NCI-H2171 (cell line): Measurements from ENCODE around the gene PRR9.
A peak's percentile ranks its signal among the peaks of the same experiment; 100 is the strongest.
"Not testable (repeated sequence)": the region's sequence is repeated elsewhere in the genome, so short reads cannot be mapped to it uniquely, and the experiment has no call there.

ENCODE experiments used
- DNase-seq: peaks from one replicate; lab custom pipeline; 2025; lab: John Stamatoyannopoulos, UW

The PRR9 gene, protein sequence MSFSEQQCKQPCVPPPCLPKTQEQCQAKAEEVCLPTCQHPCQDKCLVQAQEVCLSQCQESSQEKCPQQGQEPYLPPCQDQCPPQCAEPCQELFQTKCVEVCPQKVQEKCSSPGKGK

DNA sequence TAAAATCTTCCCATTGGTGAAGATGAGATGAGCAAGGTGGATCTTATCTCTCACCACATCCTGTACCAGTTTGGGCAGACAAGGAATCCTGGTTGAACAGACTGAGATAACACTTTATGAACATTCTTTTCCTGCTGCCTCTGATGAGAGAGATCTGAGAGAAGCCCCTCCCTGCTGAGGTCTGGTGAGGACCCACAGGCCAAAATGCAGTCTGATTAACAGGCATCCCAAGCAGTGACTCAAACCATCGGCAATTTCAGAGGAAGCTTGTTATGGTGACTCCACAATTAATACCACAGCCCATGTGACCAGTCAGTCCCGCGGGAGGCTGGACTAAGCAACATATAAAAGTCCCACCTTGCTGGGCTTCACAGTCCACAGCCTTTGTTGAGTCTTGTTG is at the start of gene PRR9:
TSS of gene PRR9 (plus strand) at position 373 of the 400 bp plus-strand sequence. CDS start 561 bp downstream, outside the sequence.
- no peak for DNase-seq

DNA sequence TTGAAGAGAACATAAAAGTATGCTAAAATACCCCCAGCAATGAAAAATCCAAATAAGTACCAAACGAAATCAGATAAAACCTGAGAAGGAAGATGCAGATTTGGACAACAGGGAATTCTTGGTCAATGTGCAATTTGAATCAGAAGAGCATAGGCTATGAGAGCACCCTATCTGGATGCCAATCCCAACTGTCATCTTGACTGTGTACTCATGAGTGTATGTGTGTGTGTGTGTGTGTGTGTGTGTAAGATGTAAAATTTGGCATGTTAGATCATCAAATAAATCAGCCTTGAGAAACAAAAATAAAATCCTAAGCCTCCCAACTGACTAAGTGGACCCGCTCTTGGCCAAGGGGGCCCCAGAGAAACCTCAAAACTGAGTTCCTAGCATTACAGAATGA is 48.7 kb upstream of the PRR9 start:
- DNase-seq, result no peak

DNA sequence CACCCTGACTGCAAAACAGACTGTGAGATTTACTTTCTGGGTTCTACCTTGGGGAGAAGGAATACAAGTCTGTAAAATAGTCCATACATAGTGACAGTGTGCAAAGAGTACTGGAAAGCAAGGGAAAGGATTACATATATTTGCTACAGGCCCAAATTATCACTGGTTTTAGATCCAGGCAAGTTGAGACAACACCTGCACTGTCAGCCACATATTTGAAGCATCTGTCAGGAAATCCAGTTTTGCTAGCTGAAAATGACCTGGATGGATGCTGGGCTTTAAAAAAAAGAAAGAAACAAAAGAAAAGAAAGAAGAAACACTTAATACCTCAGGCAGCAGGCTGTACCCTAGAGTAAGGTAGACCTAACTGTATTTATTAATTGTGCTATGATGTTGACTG is 42.8 kb upstream of the PRR9 start:
- no peak for DNase-seq

DNA sequence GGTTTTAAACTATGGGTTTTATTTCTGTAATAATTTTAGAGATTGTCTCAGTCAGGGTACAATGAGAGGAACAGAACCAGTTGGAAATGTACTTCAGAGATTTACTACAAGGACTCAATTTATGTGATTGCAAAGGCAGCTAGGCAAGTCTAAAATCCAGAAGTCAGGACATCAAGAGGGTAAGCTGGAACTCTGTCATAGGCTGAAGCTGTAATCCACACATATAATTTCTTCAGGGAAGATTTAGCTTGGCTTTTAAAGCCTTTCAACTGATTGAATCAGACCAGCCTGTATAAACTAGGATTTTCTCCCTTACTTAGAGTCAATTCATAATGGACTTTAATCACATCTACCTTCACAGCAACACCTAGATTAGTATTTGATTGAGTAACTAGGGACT is 38.5 kb upstream of the PRR9 start:
- no peak for DNase-seq

DNA sequence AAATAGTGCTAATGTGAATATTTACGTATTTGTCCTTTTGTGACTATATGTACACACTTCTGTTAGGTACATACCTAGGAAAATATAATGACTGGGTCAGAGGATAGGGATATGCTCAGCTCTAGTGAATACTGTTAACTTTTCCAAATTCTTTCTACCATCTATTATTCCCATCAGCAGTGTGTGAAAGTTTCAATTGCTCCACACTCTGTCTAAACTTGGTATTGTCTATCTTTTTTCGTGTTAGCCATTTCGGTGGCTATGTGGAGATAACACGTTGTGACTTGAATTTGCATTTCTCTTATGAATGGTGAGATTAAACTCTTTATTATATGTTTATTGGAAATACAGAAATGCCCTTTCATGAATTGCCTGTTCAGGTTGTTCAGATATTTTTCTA is 36.8 kb upstream of the PRR9 start:
- DNase-seq, result no peak

DNA sequence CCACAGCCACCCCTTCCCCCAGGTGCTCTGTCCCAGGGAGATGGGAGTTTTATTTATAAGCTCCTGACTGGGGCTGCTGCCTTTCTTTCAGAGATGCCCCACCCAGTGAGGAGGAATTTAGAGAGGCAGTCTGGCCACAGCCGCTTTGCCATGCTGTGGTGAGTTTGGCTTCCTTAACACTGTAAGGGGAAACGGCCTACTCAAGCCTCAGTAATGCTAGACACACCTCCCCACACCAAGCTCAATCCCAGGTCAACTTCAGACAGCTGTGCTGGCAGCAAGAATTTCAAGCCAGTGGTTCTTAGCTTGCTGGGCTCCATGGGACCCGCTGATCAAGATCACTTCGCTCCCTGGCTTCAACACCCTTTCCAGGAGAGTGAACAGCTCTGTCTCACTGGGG is 29.1 kb upstream of the PRR9 start:
- not testable (repeated sequence) for DNase-seq

DNA sequence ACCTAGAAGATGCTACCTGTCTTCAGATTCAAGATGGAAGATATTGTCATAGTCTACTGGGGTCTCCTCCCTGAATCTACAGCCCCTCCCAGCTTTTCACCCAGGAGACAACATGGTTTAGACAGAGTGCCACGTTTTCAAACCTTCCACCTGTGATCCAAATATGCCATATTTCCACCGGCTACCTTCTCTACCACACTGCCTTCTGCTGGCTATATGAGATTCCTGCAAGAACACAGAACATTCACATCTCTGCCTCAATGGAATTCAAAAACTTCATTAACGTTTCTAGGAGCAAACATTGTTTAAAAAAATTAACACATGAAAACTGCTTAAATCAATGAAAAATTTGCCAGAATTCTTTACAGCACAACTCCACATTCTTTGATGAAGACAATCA is 27.0 kb upstream of the PRR9 start:
- DNase-seq, result no peak

DNA sequence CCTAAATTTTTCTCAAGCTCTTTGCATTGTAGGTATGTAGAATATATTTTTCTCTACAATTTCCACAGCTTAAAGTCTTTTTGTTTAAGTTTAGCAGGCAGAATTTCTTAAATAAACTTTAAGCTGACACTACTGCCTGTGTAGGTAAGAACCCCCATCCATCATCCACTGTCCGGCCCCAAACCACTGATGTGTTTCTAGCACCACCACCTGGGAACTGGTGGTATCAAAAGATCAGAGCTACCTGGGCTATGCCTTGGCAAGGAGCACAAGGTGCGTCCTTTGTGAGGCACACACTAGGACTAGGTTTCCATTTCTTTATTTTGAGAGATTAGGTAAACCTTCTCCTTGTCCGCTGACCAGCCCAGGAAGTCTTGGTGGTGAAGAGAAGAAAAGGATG is 24.7 kb upstream of the PRR9 start:
- DNase-seq, result no peak

DNA sequence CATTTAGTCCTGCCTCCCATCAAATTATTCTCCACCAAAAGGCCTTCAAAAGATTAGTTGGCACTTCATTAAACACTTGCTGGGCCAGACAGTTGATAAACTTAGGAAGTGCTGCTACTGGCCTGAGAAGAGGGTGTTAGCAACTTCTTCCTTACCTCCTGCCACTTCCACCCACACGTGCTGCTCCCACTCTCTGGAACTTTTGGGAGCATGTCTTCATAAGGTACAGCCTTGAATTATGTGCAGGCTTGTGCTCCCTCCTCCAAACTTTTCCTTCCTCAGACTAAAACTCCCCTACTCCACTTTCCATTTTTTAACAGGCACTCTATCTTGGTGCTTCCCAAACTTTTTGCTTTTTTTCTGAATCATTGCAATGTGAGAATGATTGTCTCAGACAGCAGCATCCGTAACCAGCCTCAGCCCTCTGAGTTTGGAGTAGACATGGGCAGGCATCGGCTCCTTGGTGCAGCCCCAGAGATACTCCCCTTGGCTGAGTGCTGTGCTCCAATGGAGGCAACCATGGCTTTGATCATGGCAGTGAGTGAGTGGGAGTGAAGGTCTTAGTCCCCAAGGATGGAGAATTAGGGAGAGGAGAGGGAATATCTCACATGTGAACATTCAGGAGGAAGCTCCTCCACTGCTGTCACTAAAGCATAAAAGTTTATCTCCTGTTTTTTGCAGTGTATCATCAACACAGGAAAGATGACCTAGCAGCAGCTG is 22.9 kb upstream of the PRR9 start:
- DNase-seq, result no peak

DNA sequence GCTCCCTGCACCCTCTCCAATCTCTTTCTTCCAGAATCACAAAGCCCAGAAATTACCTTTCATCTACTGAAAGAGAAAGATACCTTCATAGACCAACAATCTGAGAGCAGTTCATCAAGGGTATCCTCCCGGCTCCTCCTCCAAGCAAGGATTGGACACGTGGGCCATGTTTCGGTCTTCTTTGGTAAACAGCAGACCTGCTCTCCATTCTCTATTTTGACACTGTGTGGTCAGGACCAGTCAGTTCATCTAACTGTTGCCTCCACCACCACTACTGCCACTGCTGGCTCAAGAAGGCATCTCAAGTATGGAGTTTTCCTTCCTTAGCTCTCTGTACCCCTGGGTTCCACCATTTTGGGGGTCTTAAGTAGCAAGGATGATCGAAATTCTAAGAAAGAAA is 22.2 kb upstream of the PRR9 start:
- no peak for DNase-seq

DNA sequence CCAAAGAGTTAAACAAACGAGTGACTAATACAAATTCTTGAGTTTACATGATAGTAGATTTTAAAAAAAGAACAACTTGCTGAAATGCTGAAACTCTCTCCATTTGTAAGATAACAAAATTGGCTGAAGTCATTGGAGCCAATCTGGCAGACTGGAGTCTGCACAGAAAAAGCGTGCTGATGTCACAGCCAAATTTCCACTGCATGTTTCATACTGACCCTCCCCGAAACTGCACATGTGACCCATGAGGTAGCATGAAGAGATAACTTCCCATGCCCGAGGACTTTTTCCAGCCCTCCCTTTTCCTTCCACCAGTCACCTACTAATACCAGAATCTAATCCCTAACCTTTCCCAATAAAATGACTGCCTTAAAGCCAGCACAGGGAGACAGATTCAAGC is 15.4 kb upstream of the PRR9 start:
- DNase-seq, result no peak

DNA sequence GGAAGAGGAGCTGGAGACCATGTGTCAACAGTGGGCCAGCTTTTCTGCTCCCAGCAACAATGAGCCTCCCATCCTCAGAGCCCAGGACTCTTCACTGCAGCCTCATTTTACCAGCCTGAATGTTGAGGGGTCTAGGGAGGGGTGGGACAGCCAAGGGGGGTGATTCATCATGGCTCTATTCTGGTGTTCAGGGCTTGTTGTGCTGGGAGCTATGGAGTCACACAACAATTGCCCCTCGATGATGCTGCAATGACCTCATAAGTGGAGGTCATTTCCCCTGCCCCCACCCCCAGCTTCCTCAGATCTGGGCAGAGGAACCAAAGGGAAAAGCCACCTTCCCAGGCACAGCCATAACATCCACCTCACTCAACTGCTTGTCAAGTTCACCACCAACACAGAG is 14.3 kb upstream of the PRR9 start, which contains the start of gene LELP1:
TSS of gene LELP1 (plus strand) at position 301 of the 400 bp plus-strand sequence. CDS start 1,278 bp downstream, outside the sequence.
- DNase-seq, result no peak

DNA sequence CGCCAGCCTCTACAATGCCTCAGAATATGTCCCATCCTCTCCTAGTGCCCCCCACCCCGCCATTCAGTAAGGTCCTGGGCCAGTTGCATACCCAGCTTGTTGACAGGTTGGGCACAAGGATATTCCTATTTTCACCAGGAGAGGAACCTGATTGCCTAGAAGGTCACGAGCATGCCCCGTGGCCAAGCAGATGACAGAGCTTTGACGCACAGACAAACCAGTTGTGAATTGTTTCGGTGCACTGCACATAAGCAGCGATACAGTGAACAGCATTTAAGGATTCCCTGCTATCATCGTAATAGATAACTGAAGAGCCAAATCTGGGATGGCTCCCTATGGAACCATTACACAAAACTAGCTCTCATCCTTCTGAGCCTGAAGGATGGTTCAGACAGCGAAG is 10.8 kb upstream of the PRR9 start:
- DNase-seq, result no peak

DNA sequence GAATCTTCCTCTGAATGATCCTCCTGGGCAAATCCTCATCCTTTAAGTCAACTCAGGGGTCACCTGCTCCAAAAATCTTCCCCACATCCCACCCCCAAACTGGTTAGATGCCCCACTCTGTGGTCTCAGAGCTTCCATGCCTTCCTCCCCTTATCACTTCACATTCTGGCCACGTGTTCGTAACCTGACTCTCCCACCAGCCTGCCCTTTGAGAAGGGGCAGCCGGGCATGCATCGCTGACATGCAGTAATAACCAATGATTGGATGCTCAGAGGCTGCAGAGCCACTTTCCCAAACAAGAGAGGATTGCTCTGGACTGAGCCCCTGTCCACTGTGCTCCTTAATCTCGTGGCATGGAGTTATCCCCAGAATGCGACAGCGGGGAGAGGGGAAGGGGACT is 7.2 kb upstream of the PRR9 start:
- no peak for DNase-seq

DNA sequence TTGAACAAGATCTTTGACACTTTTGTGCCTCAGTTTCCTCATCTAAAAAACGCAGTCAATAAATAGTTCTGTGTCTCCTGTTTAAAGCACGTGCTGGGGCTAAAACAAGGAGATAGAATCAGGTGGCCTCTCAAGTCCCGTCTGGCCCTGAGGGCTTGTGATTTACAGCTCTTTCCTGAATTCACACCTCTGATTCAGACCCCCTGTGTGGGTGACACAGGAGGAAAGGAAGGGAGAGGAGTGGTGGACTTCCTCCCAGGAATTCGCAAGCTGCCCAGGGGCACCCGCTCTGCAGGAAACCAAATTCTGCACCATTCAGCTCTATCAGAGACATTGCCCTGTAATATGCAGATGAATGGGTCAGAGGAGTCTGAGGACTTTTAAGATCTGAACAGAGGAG is 5.2 kb upstream of the PRR9 start:
- DNase-seq, result no peak

DNA sequence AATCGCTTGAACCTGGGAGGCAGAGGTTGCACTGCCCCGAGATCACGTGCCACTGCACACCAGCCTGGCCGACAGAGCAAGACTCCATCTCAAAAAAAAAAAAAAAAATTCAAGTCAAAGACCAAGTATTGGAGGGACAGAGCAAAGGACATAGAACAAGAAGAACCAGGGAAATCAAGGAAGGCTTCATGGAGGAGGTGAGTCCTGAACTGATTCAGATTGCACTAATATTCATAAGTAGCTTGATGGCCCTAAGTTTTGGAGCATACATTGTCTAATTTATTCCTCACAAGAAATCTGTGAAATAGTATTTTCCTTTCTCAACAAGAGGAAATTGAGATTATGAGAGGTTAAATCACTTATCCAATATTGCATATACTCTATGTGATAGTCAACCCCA is 3.9 kb upstream of the PRR9 start:
- DNase-seq, result no peak

DNA sequence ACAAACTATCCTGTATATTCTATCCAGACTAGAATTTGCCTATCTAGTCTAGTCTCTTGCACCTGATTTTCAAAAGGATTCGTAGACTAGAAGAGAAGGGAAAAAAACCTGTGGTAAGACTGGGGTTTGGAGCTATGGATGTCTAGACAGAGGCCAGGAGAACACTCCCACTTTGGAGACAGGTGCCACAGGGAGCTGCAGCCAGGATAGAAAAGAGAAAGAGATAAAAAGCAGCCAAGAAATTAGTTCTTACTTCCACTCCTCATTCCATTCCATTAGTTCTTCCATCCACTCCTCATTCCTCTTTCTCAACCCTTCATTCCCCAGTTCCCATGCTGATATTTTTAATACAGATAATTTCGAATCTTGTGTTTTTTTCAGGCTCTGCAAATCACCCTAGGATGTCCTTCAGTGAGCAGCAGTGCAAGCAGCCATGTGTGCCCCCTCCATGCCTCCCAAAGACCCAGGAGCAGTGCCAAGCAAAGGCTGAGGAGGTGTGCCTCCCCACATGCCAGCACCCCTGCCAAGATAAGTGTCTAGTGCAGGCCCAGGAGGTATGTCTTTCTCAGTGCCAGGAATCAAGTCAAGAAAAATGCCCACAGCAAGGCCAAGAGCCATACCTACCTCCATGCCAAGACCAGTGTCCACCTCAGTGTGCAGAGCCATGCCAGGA is 496 bp downstream of the PRR9 start:
- DNase-seq, result no peak

DNA sequence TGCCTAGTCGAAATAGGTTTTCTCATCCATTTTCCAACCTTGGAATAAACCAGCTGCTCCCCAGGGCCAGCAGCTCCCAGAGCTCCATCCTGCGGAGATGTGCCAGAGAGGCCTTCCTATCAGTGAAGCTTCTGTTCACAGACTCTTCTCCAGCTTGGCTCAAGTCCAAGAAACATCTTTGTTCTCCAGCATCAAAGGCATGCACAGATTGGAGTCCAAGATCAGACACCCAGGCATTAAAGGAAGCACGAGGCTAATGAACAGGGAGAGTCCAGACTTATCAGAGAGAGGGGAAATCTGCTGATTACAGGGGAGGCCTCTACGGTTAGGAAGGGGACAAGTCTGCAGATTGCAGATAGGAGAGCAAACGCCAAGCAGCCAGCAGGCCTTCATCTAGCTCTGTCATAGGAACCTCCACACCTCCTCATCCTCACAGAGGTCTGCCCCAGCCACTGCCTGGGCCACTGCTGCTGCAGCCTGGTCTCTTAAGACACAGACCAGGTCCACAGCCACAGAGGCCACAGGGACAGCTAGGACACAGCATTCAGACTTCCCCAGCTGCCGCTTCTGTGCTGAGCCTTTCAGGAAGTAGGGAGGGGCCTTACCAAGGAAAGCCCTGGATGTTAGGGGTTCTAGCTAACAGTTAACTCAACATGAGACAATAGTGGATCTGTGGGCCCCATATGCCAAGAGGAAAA is 3.4 kb downstream of the PRR9 start:
- peak; percentile 10 for DNase-seq

DNA sequence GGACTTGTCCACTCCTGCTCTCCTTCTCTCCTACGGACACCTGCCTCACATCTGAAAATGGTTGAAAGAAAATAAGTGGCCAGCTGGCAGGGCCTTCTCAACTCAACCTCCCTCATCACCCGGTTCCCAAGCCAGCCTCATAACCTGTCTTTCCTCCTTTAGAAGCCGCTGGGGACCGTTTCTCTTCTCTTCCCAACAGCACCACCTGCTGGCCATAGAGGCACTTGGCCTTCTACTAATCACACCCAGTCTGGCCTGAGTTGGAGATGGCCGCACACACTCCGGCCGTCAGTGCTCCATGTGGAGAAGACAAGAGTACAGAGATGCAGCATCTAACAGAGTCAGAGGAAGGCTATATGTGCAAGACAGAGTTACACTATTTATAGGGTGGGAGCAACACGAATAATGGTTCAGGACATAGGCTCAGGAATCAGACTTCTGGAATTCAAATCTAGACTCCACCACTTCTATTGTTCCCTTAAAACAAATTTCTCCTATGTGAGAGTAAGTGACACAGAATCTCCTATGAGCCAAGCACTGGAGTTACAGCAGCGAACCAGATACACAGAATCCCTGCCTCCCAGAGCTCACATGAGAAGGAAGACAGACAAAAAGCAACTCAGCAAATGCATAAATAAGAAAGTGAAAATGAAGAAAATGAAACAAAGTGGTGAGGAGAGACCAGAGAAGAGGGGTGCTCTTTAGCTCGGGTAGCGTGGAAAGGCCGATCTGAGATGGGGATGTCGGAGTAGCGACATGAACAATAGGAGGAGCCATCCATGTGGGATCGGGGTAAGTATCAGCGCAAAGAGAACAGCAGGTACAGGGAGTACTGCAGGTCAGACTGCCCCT is 5.9 kb downstream of the PRR9 start:
- peak; percentile 60 for DNase-seq

DNA sequence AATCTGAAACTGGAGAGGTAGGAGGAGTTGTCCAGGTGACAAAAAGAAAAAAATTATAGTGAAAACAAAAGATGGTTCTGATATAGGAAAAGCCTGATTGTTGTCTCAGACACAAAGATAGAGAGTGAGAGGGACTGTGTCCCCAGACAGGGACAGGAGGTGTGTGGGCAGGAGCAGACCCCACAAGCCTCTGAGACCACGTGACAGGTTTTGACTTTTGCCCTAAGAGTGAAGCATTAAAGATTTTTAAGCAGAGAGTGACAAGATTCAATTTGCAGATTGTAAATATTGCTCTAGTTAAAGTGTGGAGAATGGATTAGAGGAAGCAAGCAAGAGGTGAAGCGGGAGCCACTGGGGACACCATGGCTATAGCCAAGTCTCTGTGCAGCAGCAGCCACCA is 10.4 kb downstream of the PRR9 start:
- DNase-seq, result no peak

DNA sequence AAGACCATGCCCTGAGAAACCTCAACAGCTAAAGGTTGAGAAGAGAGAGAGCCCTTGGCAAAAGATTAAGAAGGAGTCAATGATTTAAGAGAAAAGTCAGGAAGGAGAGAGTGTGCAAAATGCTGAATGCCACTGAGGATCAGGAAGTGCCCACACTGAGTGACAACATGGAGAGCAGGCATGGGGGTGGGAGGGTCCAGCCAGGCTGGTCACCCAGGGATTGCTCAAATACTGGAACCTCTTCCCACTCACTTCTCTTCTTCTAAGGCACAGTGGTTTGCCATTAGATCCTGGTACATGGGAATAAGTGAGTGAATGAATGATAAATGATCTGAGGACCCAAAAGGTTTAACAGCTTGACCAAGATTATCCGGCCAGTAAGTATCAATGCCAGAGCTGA is 11.1 kb downstream of the PRR9 start:
- no peak for DNase-seq
